Hematopoietic multipotent progenitor cell treated with erythropoietin and hydrocortisone succinate and interleukin-3 and kit ligand, for 6 days (in vitro differentiated cells): ENCODE measurements around the gene NHS.

Experiments used
- DNase-seq: peaks from one replicate; pipeline ENCODE4 v3.0.0-alpha.2; 2015

The NHS gene

GRCh38 chrX:17689971-17690409 is 315.0 kb downstream of the NHS start:
- peak; percentile 68 for DNase-seq

DNA sequence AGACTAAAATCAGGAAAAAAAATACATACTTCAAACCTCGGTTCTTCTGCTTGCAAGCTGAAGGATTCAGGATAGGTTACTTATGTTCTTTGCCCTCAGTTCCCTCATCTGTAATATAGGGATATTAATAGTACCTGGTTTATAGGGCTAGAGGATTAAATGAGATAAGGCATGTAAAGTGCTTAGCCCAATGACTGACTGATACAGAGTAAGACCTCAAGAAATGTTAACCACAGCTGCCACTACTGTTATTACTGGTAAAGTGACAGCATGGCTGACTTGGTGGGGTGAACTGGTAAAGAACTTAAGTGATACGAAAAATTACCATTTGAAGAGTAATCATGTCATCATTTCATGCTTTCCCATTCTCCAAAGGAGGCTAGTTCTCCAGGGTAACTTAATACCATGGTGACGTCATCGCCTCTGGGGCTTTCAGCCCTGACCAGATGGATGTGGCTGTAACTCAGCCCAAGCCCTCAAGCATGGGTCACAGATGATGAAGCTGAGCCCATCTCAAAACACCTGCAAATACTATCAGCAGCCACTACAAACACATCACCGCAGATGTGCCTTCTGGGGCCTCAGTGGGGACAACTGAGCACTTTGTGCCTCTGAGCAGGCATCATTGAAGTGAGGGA is 317.8 kb downstream of the NHS start:
- no peak for DNase-seq

GRCh38 chrX:17697191-17697590 is 322.2 kb downstream of the NHS start:
- DNase-seq, result peak; percentile 18

DNA sequence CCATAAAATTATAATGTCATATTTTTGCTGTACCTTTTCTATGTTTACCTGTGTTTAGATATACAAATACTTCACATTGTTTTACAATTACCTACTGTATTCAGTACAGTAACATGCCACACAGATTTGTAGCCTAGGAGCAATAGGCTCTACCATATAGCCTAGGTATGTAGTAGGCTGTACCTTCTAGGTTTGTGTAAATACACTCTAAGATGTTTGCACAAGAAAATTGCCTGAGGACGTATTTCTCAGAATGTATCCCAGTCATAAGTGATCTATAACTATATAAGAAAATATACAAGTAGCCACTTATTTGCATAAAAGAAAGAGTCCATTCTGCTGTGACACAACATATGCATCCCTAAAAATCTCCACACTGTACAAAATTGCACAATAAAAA is 326.0 kb downstream of the NHS start:
- DNase-seq, result no peak

GRCh38 chrX:17703201-17703600 is 328.2 kb downstream of the NHS start:
- no peak for DNase-seq

GRCh38 chrX:17705211-17705610 is 330.2 kb downstream of the NHS start:
- DNase-seq, result no peak

DNA sequence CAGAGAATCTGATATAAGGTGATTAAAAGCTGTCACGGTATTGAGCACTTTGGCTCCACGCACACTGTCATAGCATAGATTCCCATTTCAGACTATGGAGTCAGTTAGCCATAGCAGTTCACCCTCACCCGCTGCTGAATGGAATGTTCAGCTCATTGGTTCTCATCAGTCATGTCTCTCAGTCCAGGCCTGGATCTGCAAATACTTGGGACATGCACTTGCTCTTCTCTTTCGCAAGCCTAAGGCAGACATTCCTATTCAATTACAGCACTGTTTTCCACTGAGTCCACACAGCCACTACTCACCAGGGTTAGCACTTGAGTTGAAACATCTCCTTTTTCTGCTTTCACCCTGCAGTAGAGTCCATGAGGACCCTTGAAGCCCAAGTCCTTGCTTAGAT is 331.7 kb downstream of the NHS start:
- no peak for DNase-seq

DNA sequence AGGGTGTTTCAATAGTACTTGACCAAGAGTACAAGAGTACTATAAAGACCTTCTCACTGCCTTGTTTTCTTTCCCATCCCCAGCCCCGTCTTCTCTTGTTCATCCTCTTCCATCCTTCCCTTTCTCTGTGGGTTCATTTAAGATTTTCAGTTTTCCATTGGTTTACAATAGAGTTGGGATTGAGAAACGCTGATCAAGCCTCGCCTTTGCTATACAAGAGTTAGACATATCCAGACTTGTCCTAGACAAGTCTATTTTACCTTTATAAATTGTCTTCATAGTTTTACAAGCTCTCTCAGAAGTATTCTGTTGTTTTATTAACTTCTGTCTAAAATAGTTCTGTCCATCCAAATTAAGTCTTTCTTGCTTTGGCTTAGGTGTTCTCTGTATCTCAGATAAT is 332.7 kb downstream of the NHS start:
- no peak for DNase-seq

GRCh38 chrX:17710871-17711301 is 335.9 kb downstream of the NHS start:
- DNase-seq, result no peak

GRCh38 chrX:17713288-17713687 is 338.3 kb downstream of the NHS start:
- no peak for DNase-seq

- DNase-seq, result no peak
Measured at GRCh38 chrX:17718649-17719165, 343.7 kb downstream of the NHS start.

- DNase-seq, result no peak
Measured at GRCh38 chrX:17719711-17720110, 344.7 kb downstream of the NHS start.

GRCh38 chrX:17721715-17722114 is 346.7 kb downstream of the NHS start:
- no peak for DNase-seq

- no peak for DNase-seq
Measured at GRCh38 chrX:17725181-17725580, 350.2 kb downstream of the NHS start.

- no peak for DNase-seq
Measured at GRCh38 chrX:17732138-17732783, 357.3 kb downstream of the NHS start.

DNA sequence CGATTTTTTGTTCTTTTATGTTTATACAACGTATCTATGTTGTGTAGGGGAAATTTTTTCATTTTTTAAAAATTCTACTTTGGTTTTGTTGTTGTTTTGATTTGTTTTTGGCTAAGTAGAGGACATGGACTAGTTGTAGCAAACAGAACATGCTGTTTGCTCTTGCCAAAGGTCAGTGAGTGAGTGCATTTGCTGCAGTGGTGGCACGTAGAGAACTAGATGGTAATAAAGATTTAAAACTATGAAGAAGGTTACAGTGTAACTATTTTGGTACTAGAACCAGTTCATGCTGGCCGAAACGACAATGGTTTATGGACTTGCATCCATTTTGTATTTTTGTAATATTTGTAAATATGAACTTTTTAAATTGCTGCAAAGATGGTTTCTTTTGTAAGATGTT is 360.4 kb downstream of the NHS start:
- no peak for DNase-seq

GRCh38 chrX:17736478-17736855 is 361.5 kb downstream of the NHS start:
- no peak for DNase-seq

DNA sequence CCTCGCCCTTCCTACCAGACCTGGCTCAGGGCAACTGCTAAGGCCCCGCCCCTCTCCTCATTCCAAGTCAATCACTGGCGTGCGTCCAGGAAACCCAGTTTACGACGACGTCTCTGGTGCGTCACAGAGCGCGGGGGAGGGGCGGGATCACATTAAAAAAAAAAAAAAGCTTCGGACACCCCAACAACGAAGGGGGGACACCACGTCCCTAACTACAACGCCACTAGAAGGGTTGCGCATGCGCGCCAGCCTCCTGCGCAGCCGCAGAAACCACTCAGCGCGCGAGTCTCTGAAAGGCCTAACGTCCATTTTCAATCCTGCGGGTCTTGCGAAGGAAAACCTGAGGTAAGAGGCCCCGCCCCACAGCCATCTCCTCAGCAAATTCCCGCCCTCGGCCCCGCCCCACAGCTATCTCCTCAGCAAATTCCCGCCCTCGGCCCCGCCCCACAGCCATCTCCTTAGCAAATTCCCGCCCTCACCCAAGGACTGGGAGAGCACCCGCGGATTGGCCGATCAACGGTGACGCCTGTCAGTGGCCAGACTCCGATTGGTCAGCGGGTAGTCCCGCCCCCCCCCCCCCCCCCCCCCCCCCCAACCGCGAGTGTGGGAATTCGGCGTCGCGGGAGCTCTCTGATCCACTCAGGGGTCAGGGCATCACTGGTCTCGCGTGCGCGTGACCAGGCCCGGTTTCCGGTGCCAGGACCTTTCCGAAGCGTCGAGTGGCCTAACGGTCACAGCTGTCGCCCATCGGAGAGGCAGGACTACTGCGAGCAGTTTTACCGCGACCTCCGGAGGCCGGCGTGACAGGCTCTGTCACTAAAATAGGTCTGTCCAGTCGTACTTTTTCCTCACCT is 362.1 kb downstream of the NHS start, which contains the start of gene SCML1:
Gene SCML1 (plus strand): TSS at position 638 of the 854 bp plus-strand sequence. CDS start 6,694 bp downstream, outside the sequence.
- peak; percentile 96 for DNase-seq

DNA sequence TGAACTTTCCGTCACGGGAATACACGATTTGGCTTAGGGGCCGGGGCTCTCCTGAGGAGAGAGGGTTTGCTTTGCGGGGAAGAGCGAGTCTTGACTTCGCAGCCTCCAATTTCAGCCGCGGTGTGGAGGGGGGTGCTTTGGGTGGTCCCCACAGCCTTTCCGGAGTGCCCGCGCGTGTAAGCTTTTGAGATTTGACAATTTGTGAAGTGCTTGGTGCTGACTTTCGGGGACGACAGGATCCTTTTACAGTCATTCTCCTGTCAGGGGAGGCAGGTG is 362.6 kb downstream of the NHS start:
- DNase-seq, result no peak

DNA sequence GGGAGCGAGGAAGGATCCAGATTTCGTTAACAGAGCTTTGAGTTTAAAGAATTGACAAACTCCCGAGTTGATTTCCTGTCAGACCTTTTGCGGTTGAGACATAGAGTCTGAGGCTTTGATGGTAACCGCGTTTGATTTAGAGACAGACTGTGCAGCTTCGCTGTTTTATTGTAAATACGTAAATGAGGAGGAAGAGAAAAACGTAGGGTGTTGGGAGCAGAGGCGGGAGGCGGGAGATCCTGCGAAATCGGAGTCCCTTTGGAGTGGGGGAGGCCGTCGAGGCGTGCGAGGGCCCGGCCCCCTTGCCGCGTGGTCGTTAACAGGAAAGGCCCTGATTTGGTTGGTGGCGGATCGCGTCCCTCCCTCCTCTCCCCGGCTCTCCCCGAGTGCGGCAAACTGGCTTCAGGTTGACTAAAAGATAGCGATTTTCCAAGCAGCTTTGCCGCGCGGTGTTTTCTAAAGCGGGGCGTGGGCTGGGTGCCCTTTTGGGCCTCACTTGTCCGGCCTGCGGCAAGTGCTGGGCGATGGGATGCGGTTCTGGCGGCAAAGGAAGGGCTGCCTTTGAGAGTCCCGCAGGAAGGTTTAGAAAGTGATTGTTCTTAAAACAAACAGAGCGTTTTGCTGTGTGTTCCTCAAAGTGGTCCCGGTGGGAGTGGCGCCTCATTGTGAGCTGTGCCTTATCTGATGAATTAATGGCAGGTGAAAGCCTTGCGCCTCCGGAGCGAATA is 363.1 kb downstream of the NHS start:
- peak; percentile 35 for DNase-seq

DNA sequence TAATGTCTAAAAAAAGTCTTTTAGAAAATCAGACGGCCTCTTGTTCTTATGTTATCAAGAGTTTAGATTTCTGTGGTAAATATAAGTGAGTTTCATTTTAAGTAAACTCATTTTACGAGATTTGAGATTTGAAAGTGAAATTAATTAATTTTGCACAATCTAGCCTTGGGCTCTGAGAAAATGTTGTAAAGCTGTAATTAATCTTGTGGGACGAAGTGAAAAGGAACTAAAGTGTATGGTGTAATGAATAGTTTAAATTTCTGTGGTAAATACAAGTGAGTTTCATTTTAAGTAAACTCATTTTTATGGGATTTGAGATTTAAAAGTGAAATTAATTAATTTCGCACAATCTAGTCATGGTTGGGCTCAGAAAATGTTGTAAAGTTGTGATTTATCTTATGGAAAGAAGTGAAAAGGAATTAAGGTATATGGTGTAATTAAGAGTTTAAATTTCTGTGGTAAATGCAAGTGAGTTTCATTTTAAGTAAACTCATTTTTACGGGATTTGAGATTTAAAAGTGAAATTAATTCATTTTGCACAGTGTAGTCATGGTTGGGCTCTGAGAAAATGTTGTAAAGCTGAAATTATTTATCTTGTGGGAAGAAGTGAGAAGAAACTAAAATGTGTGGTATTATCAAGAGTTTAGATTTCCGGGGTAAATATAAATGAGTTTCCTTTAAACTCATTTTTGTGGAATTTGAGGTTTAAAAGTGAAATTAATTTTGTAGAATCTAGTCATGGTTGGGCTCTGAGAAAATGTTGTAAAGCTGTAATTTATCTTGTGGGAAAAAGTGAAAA is 363.9 kb downstream of the NHS start:
- no peak for DNase-seq
